ENCODE results near the gene ABTB2.

DNA sequence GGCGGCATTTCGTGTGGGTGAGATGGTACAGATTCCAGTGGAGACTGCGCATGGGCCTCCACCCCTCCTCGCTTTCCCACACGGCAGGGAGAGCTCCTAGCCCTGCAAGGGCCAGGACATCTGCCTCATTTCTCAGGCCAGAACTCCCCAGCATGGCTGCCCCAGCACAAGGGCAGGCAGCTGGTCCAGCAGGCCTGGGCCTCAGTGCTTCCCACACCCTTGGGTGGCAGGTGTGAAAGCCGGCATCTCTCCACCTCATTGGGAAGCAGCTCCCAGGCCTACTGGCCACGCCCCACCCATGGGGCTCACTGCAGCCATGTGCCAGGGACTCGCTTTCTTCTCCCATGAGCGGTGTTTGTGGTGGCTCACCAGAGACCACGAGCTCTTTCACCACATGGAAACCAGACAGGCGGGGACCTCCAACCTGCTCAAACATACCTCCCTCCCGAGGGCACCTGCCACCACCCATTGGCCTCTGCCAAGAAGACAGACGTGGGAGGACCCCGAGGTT, 173.2 kb downstream of the ABTB2 start:
- TF ChIP-seq CTCF (IDR thresholded peaks at IDR 0.05; ENCODE audit: poor library complexity, severe bottlenecking): no peak
- TF ChIP-seq EP300 (conservative IDR thresholded peaks at IDR 0.05; ENCODE audit: poor library complexity, severe bottlenecking): no peak
- no peak for TF ChIP-seq REST (IDR thresholded peaks at IDR 0.05; ENCODE audit: borderline replicate concordance)
- TF ChIP-seq POLR2AphosphoS5 (IDR thresholded peaks at IDR 0.05): no peak
- TF ChIP-seq SMC3 (conservative IDR thresholded peaks at IDR 0.05; ENCODE audit: poor library complexity): no peak
- no peak for TF ChIP-seq EZH2 (IDR thresholded peaks at IDR 0.05; ENCODE audit: borderline replicate concordance, insufficient read depth, low read length, poor library complexity, severe bottlenecking)

All from neural cell (in vitro differentiated cells).